ENCODE data around the gene INSIG1. TPM values are rescaled to one million over a fixed set of nuclear protein-coding genes. Genes with fewer than 3 reads are reported as not detected.

The INSIG1 gene
- total and polyA plus RNA-seq, 4 donors, result 118 to 219 (median 193) TPM

GRCh38 chr7:155329225-155329624 lies 31.5 kb downstream of the INSIG1 start:
- WGBS, result 14% methylated on average over 1 of the region's 5 CpGs
- Histone ChIP-seq H3K4me1 (ENCODE audit: control insufficient read depth in 4 of 4, insufficient read depth in 4 of 4, low read length in 3 of 4) (no peaks in the 10 kb centered on the region), H3K4me3 (ENCODE audit: low read depth in 1 of 3, low read length in 3 of 3) (no peak overlapping the region), H3K9ac (ENCODE audit: low read depth in 1 of 2, low read length in 2 of 2) (no peak overlapping the region), H3K9me3 (ENCODE audit: control insufficient read depth in 4 of 4, low read length in 3 of 4) (no peaks in the 10 kb centered on the region), H3K27ac (ENCODE audit: low read depth in 1 of 2, low read length in 2 of 2) (no peak overlapping the region), H3K36me3 (ENCODE audit: control insufficient read depth in 4 of 4, insufficient read depth in 3 of 4, low read depth in 1 of 4, low read length in 3 of 4) (no peaks in the 10 kb centered on the region), H3K27me3 (ENCODE audit: control insufficient read depth in 4 of 4, insufficient read depth in 4 of 4, low read length in 3 of 4) (peaks cover 0 to 5% (median 0%) of the 10 kb centered on the region in 4 donors)
- TF ChIP-seq CTCF (IDR thresholded peaks at IDR 0.05; ENCODE audit: low read depth, low read length, missing input control) (no peak), ZBTB33 (IDR thresholded peaks at IDR 0.05) (no peak), HNF4A (conservative IDR thresholded peaks at IDR 0.05) (no peak), EGR1 (IDR thresholded peaks at IDR 0.05; ENCODE audit: low read depth in 2 of 2) (no peak), HNF4G (IDR thresholded peaks at IDR 0.05) (no peak), NR2F2 (IDR thresholded peaks at IDR 0.05) (no peak), REST (IDR thresholded peaks at IDR 0.05) (no peak), RXRA (IDR thresholded peaks at IDR 0.05) (no peak), GABPA (IDR thresholded peaks at IDR 0.05 in 1 of 2, conservative IDR thresholded peaks at IDR 0.05 in 1 of 2) (no peak), JUND (IDR thresholded peaks at IDR 0.05) (no peak), FOXA2 (IDR thresholded peaks at IDR 0.05) (no peak), TAF1 (conservative IDR thresholded peaks at IDR 0.05) (no peak), FOXA1 (IDR thresholded peaks at IDR 0.05) (no peak), YY1 (IDR thresholded peaks at IDR 0.05) (no peak), SP1 (IDR thresholded peaks at IDR 0.05) (no peak), RAD21 (IDR thresholded peaks at IDR 0.05) (no peak)
- TF ChIP-seq, protein P1, sequence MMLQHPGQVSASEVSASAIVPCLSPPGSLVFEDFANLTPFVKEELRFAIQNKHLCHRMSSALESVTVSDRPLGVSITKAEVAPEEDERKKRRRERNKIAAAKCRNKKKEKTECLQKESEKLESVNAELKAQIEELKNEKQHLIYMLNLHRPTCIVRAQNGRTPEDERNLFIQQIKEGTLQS (IDR thresholded peaks at IDR 0.05), result no peak
- TF ChIP-seq, protein P2, sequence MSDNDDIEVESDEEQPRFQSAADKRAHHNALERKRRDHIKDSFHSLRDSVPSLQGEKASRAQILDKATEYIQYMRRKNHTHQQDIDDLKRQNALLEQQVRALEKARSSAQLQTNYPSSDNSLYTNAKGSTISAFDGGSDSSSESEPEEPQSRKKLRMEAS (IDR thresholded peaks at IDR 0.05), result no peak
- DNase-seq (ENCODE audit: low spot score), result no peak

Measured in liver (tissue), 9 donors.